Sigmoid colon (tissue), 7 donors: ENCODE results near the gene CAPN12. TPM values are rescaled to one million over a fixed set of nuclear protein-coding genes. Genes with fewer than 3 reads are reported as not detected.

ENCODE experiments used
- DNase-seq: peaks from one replicate; pipeline ENCODE4 v3.0.0-alpha.2; 2019
- H3K27ac ChIP-seq, 4 donors: fragments of 200-600 bp; sonication (generic); one replicate each; pipeline ENCODE4 v1.5.1; 2016 to 2019; ENCODE audit warnings: mild to moderate bottlenecking in 1 of 4
- H3K27me3 ChIP-seq, 3 donors: fragments of 200-600 bp; sonication (generic); one replicate each; pipeline ENCODE4 v1.5.1; 2019; ENCODE audit warnings: mild to moderate bottlenecking in 1 of 3
- H3K36me3 ChIP-seq, 4 donors: fragments of 200-600 bp; sonication (generic); one replicate each; pipeline ENCODE4 v1.5.1; 2016 to 2019
- H3K4me1 ChIP-seq, 4 donors: fragments of 200-600 bp; sonication (generic); one replicate each; pipeline ENCODE4 v1.5.1; 2017 to 2019
- H3K4me3 ChIP-seq, 4 donors: fragments of 200-600 bp; sonication (generic); one replicate each; pipeline ENCODE4 v1.5.1; 2017 to 2019; ENCODE audit warnings: mild to moderate bottlenecking in 2 of 4, moderate library complexity in 1 of 4
- H3K9me3 ChIP-seq, 4 donors: fragments of 200-600 bp in 3 of 4; sonication (generic) in 3 of 4; one replicate each; pipeline versions ENCODE4 v1.5.1 to v1.6.1; 2013 to 2019
- EP300 ChIP-seq, 4 donors: sonication (generic); formaldehyde crosslinking; IDR thresholded peaks; one replicate each; pipeline ENCODE4 v1.6.1; 2017; ENCODE audit warnings: antibody characterized with exemption in 4 of 4
- POLR2A ChIP-seq, 2 donors: fragments of 450-650 bp; IDR thresholded peaks; one replicate each; pipeline ENCODE4 v1.6.1; 2016; ENCODE audit warnings: antibody characterized with exemption in 2 of 2, mild to moderate bottlenecking in 2 of 2, moderate library complexity in 2 of 2
- POLR2AphosphoS5 ChIP-seq, 4 donors: sonication (generic); formaldehyde crosslinking; IDR thresholded peaks; one replicate each; pipeline ENCODE4 v1.6.1; 2017; ENCODE audit warnings: antibody characterized with exemption in 4 of 4
- WGBS, 2 donors: extraction: QIAGEN DNeasy Blood & Tissue Kit; methylation state at CpG; one replicate each; pipeline ENCODE4 v1.1.7; 2013; 5-methylcytosine and 5-hydroxymethylcytosine counted together
- intact Hi-C: fragments of 100-400 bp; cut with DNase I; formaldehyde crosslinking; loops from one replicate; pipeline ENCODE4 v1.15.1; 2023
- polyA plus RNA-seq, 3 donors: library from polyadenylated mRNA; stranded (reverse); fragments of 200-250 nt; gene quantifications; one replicate each; pipeline ENCODE4 v1.2.3, GENCODE V29; 2013
- total RNA-seq, 4 donors: library from RNA; depleted of rRNA; stranded (reverse); fragments of >200 nt; gene quantifications; one replicate each; pipeline ENCODE4 v1.1.0, GENCODE V29; 2016
- TF ChIP-seq, protein P1 (sequence below), 4 experiments: fragments of 450-650 bp in 3 of 4; fragments of 200-600 bp in 1 of 4; IDR thresholded peaks; one replicate each; pipeline ENCODE4 v1.5.1; 2016 to 2019; ENCODE audit warnings: antibody characterized with exemption in 4 of 4, mild to moderate bottlenecking in 3 of 4, moderate library complexity in 2 of 4
- donor health status: healthy with polysubstance abuse.
- donor health status: Bipolar disorder and iron deficiency.
- donor health status: healthy.

Gene CAPN12
- total and polyA plus RNA-seq, 7 donors: 0.33 to 14.3 (median 4.2) TPM; not detected in 1

DNA sequence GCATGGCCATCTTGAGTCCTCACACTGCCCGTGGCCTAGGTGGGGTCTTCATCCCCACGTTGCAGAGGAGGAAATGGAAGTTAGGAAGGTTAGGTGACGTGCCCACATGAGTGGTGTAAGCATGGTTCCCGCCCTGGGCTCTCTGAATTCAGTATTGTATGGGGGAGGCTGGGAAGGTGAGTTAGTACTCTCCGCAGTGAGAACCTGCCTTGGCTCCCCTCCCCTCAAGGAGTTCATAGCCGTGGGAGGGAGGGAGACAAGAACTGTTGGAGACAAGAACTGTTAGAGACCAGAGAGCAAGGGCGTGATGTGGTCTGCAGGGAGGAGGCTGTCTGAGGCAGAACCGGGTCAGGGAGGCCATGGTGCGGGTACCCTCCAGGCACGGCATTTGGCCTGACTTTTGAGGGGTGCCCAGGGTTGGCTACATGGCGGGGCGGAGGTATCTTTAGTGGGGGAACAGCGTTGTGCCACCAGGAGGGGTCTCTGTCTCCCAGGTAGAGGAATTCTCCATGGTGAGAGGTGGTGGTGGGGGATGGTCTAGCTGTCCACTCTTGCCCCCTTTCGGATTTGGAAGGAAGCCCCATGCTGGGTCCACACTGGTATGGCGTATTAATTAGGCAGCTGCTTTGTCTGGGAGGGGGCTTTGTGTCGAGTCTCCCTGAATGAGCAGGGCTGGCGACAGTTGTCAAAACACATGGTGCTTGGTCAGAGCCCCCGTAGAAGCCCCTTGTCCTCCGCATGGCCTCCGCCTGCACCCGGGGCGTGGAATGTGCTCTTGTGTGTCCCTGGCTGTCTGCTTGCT is 45.8 kb downstream of the CAPN12 start:
- no peaks in the 10 kb centered on the region for H3K9me3 ChIP-seq
- no peak for DNase-seq
- 88 to 89% methylated on average over 22 of the region's 22 CpGs for WGBS, 2 donors
- intact Hi-C loops: no loop called here
- H3K4me1 ChIP-seq: peaks cover 0 to 92% (median 91%) of the 10 kb centered on the region in 4 donors
- peak overlapping the region; percentile 91 to 97 (median 96) for H3K27ac ChIP-seq
- H3K36me3 ChIP-seq: peaks cover 0 to 32% (median 24%) of the 10 kb centered on the region in 4 donors
- TF ChIP-seq, protein P1, sequence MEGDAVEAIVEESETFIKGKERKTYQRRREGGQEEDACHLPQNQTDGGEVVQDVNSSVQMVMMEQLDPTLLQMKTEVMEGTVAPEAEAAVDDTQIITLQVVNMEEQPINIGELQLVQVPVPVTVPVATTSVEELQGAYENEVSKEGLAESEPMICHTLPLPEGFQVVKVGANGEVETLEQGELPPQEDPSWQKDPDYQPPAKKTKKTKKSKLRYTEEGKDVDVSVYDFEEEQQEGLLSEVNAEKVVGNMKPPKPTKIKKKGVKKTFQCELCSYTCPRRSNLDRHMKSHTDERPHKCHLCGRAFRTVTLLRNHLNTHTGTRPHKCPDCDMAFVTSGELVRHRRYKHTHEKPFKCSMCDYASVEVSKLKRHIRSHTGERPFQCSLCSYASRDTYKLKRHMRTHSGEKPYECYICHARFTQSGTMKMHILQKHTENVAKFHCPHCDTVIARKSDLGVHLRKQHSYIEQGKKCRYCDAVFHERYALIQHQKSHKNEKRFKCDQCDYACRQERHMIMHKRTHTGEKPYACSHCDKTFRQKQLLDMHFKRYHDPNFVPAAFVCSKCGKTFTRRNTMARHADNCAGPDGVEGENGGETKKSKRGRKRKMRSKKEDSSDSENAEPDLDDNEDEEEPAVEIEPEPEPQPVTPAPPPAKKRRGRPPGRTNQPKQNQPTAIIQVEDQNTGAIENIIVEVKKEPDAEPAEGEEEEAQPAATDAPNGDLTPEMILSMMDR (IDR thresholded peaks at IDR 0.05): no peak
- TF ChIP-seq POLR2AphosphoS5 (IDR thresholded peaks at IDR 0.05): no peak
- H3K4me3 ChIP-seq: no peak overlapping the region
- no peaks in the 10 kb centered on the region for H3K27me3 ChIP-seq

DNA sequence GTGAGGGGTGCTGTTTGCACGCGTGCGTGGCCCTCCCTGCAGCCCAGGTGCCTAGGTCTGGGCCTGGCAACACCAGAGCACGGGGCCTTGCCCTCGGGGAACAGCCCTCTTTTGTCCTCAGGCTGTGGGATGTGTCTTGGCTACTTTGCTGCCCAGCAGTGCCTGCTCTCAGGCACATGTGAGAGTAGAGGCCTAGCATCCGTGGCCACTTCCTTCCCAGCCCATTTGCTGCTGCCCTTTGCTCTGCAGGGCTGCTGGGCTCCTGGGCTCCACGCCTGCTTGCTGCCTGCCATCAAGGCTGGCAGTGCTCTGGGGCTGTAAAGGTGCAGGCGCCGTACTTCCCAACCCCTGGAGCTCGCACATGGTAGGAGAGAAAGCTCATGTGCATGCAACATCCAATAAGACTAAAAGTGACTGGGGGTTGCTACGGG is 46.6 kb downstream of the CAPN12 start:
- DNase-seq: no peak
- no peak overlapping the region for H3K4me3 ChIP-seq
- intact Hi-C loops: no loop called here
- H3K27ac ChIP-seq: peak overlapping the region; percentile 91 to 97 (median 96)
- H3K9me3 ChIP-seq: no peaks in the 10 kb centered on the region
- H3K36me3 ChIP-seq: peaks cover 0 to 26% (median 20%) of the 10 kb centered on the region in 4 donors
- H3K27me3 ChIP-seq: no peaks in the 10 kb centered on the region
- H3K4me1 ChIP-seq: peaks cover 0 to 100% (median 99%) of the 10 kb centered on the region in 4 donors
- TF ChIP-seq EP300 (IDR thresholded peaks at IDR 0.05) (no peak), POLR2A (IDR thresholded peaks at IDR 0.05) (no peak), POLR2AphosphoS5 (IDR thresholded peaks at IDR 0.05) (no peak)
- TF ChIP-seq, protein P1 (IDR thresholded peaks at IDR 0.05): no peak
- 65 to 85% methylated on average over 11 of the region's 11 CpGs for WGBS, 2 donors

DNA sequence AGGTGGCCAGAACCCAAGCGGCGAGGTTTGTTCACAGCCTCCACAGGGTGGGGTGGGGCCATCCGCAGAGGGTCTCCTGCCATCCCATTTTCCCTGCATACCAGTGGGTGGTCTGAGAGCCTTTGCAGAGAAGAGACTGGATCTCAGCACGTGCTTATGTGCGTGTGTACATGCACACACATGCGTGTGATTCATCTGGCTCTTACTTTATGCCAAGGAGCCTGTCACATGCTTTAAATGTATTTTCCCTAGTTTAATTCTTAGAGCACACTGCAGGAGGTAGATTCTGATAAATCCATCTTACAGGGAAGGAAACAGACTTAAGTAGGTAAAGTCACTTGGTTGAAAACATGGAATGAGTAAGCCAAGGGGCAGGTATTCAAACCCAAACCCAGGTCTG is 47.1 kb downstream of the CAPN12 start:
- no peak for DNase-seq
- Histone ChIP-seq H3K36me3 (peaks cover 0 to 21% (median 17%) of the 10 kb centered on the region in 4 donors), H3K27me3 (no peaks in the 10 kb centered on the region), H3K4me1 (peaks cover 0 to 100% (median 100%) of the 10 kb centered on the region in 4 donors), H3K27ac (peak overlapping the region; percentile 91 to 97 (median 96)), H3K4me3 (no peak overlapping the region), H3K9me3 (no peaks in the 10 kb centered on the region)
- TF ChIP-seq POLR2AphosphoS5 (IDR thresholded peaks at IDR 0.05) (peak in 1 of 4 donors; percentile 14), EP300 (IDR thresholded peaks at IDR 0.05) (no peak)
- intact Hi-C loops: no loop called here
- 92% methylated on average over 6 of the region's 6 CpGs for WGBS, 2 donors

DNA sequence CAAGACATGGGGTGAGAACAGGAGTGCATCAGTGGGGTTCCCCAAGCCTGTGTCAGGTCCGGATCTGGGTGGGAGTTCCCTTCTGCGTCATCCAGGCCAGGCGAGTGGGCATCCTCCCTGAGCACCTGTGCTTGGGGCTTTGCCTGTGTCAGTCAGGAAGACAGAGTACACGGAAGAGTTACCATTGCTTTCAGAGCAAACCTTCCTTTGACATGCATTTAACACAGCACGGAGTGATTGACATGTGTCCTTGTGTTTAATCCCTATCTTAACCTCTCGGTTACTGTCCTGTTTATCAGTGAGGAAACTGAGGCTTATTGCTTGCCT is 47.6 kb downstream of the CAPN12 start:
- H3K4me3 ChIP-seq: no peak overlapping the region
- TF ChIP-seq POLR2AphosphoS5 (IDR thresholded peaks at IDR 0.05) (no peak), EP300 (IDR thresholded peaks at IDR 0.05) (no peak), POLR2A (IDR thresholded peaks at IDR 0.05) (no peak)
- TF ChIP-seq, protein P1 (IDR thresholded peaks at IDR 0.05): no peak
- peak overlapping the region; percentile 91 to 97 (median 96) for H3K27ac ChIP-seq
- no peaks in the 10 kb centered on the region for H3K9me3 ChIP-seq
- H3K4me1 ChIP-seq: peaks cover 0 to 100% (median 100%) of the 10 kb centered on the region in 4 donors
- 90 to 94% methylated on average over 6 of the region's 6 CpGs for WGBS, 2 donors
- no peak for DNase-seq
- intact Hi-C loops: no loop called here
- no peaks in the 10 kb centered on the region for H3K27me3 ChIP-seq
- peaks cover 0 to 17% (median 15%) of the 10 kb centered on the region in 4 donors for H3K36me3 ChIP-seq

DNA sequence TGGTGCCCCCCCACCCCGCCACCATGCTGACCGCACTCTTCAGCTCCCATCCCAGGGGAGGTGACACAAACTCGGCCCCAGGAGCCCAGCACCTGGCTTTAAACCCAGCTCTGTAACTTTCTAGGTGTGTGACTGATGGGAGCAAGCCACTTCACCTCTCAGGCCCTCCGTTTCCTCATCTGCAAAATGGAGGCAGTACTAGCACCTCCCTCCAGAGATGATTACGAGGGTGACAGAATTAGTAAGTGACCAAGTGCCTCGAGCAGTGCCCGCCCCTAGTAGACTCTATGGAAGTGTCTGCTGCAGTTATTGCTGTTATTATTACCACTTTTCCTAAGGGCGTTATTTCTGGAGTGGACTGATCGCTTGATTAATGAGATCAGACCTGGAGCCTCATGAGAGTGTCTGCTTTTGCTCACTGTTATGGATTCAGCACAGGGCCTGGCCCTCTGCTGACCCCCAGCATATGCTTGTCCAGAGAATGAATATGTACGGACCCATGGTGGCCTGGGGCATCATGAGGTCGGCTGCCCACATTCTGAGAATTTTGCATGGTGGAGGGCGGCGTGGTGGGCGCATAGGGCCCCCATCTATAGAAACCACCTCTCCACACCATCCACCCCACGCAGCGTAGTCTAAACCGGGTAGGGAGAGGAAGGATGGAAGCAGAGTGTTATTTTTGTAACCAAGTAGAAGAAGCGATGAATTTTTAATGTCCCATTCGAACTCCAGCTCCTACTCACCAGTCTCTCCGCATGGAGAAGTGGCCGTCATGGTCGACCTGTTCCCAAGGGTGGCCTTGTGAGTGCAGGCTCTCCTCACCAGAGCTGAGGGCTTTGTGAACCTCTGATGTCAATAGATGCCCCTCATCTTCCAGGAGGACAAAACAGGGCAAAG is 48.2 kb downstream of the CAPN12 start:
- 87 to 89% methylated on average over 22 of the region's 22 CpGs for WGBS, 2 donors
- H3K4me3 ChIP-seq: no peak overlapping the region
- TF ChIP-seq POLR2AphosphoS5 (IDR thresholded peaks at IDR 0.05) (peak in 1 of 4 donors; percentile 37), EP300 (IDR thresholded peaks at IDR 0.05) (no peak)

More for the DNA sequence above, 48.2 kb downstream of the CAPN12 start:
- intact Hi-C loops: loop anchor here (2.0 kb wide), 1 partner anchor 15 kb away; no protein-coding TSS in a partner anchor
- no peak for DNase-seq
- peaks cover 0 to 13% (median 10%) of the 10 kb centered on the region in 4 donors for H3K36me3 ChIP-seq
- peaks cover 0 to 100% (median 98%) of the 10 kb centered on the region in 4 donors for H3K4me1 ChIP-seq
- peak overlapping the region; percentile 91 to 97 (median 96) for H3K27ac ChIP-seq
- no peaks in the 10 kb centered on the region for H3K9me3 ChIP-seq
- H3K27me3 ChIP-seq: no peaks in the 10 kb centered on the region
